C4-2B (cell line): ENCODE measurements around the gene SORCS2.

Experiments used
- CTCF ChIP-seq: fragments of 450-650 bp; conservative IDR thresholded peaks from 2 replicates; pipeline ENCODE4 v1.5.1; 2017; ENCODE audit warnings: mild to moderate bottlenecking
- ZFX ChIP-seq: fragments of 450-650 bp; IDR thresholded peaks from 2 replicates; pipeline ENCODE4 v1.6.1; 2017

- TF ChIP-seq CTCF (no peak), ZFX (no peak)
These were observed 236.1 kb downstream of the SORCS2 start for GRCh38 chr4:7428261-7429068.
